C1 segment of cervical spinal cord (tissue), 14 donors: ENCODE measurements around the gene MYO1A.
"Not testable (repeated sequence)": the region's sequence is repeated elsewhere in the genome, so short reads cannot be mapped to it uniquely, and the experiment has no call there.

Source experiments
- DNase-seq, 14 donors: peaks; one replicate each; lab custom pipeline; 2025; lab: John Stamatoyannopoulos, UW

MYO1A gene

GRCh38 chr12:57048423-57049118 lies 1.4 kb downstream of the MYO1A start:
- no peak for DNase-seq

GRCh38 chr12:57047981-57048380 lies 1.9 kb downstream of the MYO1A start:
- DNase-seq: no peak

- DNase-seq: peak in 2 of 14 donors; percentile 3 to 42
Measured at GRCh38 chr12:57046947-57047890, 2.7 kb downstream of the MYO1A start.

- DNase-seq: no peak
Measured at GRCh38 chr12:57046086-57046791, 3.7 kb downstream of the MYO1A start.

- DNase-seq: no peak
Measured at GRCh38 chr12:57044889-57045288, 5.0 kb downstream of the MYO1A start.

- DNase-seq: no peak
Measured at GRCh38 chr12:57044468-57044867, 5.5 kb downstream of the MYO1A start.

GRCh38 chr12:57042695-57043094 lies 7.2 kb downstream of the MYO1A start:
- DNase-seq: no peak

- DNase-seq: no peak
Measured at GRCh38 chr12:57040750-57041149, 9.2 kb downstream of the MYO1A start.

GRCh38 chr12:57040211-57040610 lies 9.7 kb downstream of the MYO1A start:
- no peak for DNase-seq

GRCh38 chr12:57039016-57039798 lies 10.7 kb downstream of the MYO1A start:
- DNase-seq: no peak

- DNase-seq: no peak
Measured at GRCh38 chr12:57037264-57037663, 12.7 kb downstream of the MYO1A start.

GRCh38 chr12:57033431-57033830 lies 16.5 kb downstream of the MYO1A start:
- no peak for DNase-seq

- DNase-seq: no peak
Measured at GRCh38 chr12:57031789-57032188, 18.1 kb downstream of the MYO1A start.

- DNase-seq: no peak
Measured at GRCh38 chr12:57031138-57031725, 18.7 kb downstream of the MYO1A start.

GRCh38 chr12:57029457-57029856 lies 20.5 kb downstream of the MYO1A start:
- no peak for DNase-seq

- DNase-seq: no peak
Measured at GRCh38 chr12:57027805-57028153, 22.1 kb downstream of the MYO1A start.

- no peak for DNase-seq
Measured at GRCh38 chr12:57027011-57027804, 22.7 kb downstream of the MYO1A start.

- DNase-seq: no peak
Measured at GRCh38 chr12:57025196-57025595, 24.7 kb downstream of the MYO1A start.

GRCh38 chr12:57022324-57022723 lies 27.6 kb downstream of the MYO1A start:
- not testable (repeated sequence) for DNase-seq
